Hepatocyte (in vitro differentiated cells): ENCODE data around the gene RUNX1. TPM values are rescaled to one million over a fixed set of nuclear protein-coding genes. Genes with fewer than 3 reads are reported as not detected.
A peak's percentile ranks its signal among the peaks of the same experiment; 100 is the strongest.

Experiments
- DNase-seq: peaks from one replicate; pipeline ENCODE4 v3.0.0-alpha.2; 2016; ENCODE audit warnings: low spot score
- H2AFZ ChIP-seq: fragments of 200-600 bp; sonication (generic); 2 replicates; pipeline ENCODE4 v1.6.0; 2016; ENCODE audit warnings: antibody characterized with exemption, mild to moderate bottlenecking
- H3K27ac ChIP-seq: fragments of 200-600 bp; sonication (generic); 2 replicates; pipeline ENCODE4 v1.5.1; 2016; ENCODE audit warnings: mild to moderate bottlenecking
- H3K27me3 ChIP-seq: fragments of 200-600 bp; sonication (generic); 2 replicates; pipeline ENCODE4 v1.6.1; 2016
- H3K36me3 ChIP-seq: fragments of 200-600 bp; sonication (generic); replicated peaks from 2 replicates; pipeline ENCODE4 v1.5.1; 2016; ENCODE audit warnings: low read depth; ENCODE audit not compliant: insufficient read depth
- H3K4me1 ChIP-seq: fragments of 200-600 bp; sonication (generic); 2 replicates; pipeline ENCODE4 v1.5.1; 2016; ENCODE audit warnings: mild to moderate bottlenecking, moderate library complexity; ENCODE audit not compliant: insufficient read depth
- H3K4me2 ChIP-seq: fragments of 200-600 bp; sonication (generic); 2 replicates; pipeline ENCODE4 v1.6.0; 2016
- H3K4me3 ChIP-seq: fragments of 200-600 bp; sonication (generic); 2 replicates; pipeline ENCODE4 v1.5.1; 2016; ENCODE audit warnings: mild to moderate bottlenecking
- H3K79me2 ChIP-seq: fragments of 200-600 bp; sonication (generic); 2 replicates; pipeline ENCODE4 v1.6.0; 2017; ENCODE audit warnings: mild to moderate bottlenecking
- H3K9me2 ChIP-seq: fragments of 200-600 bp; sonication (generic); replicated peaks from 2 replicates; pipeline ENCODE4 v1.6.0; 2017; ENCODE audit warnings: mild to moderate bottlenecking; ENCODE audit not compliant: insufficient read depth
- H3K9me3 ChIP-seq: fragments of 200-600 bp; sonication (generic); 2 replicates; pipeline ENCODE4 v1.5.1; 2016; ENCODE audit warnings: low read depth, mild to moderate bottlenecking
- H4K20me1 ChIP-seq: fragments of 200-600 bp; sonication (generic); 2 replicates; pipeline ENCODE4 v1.6.0; 2016; ENCODE audit warnings: mild to moderate bottlenecking; ENCODE audit not compliant: insufficient read depth, poor library complexity, severe bottlenecking
- CTCF ChIP-seq: fragments of 200-600 bp; sonication (generic); IDR thresholded peaks from 2 replicates; pipeline ENCODE4 v1.5.1; 2016; ENCODE audit warnings: antibody characterized with exemption, mild to moderate bottlenecking; ENCODE audit not compliant: poor library complexity
- EZH2 ChIP-seq: fragments of 200-600 bp; sonication (generic); IDR thresholded peaks from 2 replicates; pipeline ENCODE4 v1.6.1; 2016; ENCODE audit warnings: antibody characterized with exemption, mild to moderate bottlenecking, borderline replicate concordance
- EZH2phosphoT487 ChIP-seq: fragments of 200-600 bp; sonication (generic); IDR thresholded peaks from one replicate; pipeline ENCODE4 v1.6.1; 2018; ENCODE audit warnings: antibody characterized with exemption, mild to moderate bottlenecking, low read depth, moderate library complexity; ENCODE audit not compliant: unreplicated experiment, severe bottlenecking
- WGBS: methylation state at CpG from one replicate; pipeline ENCODE4 v1.1.6; 2016; ENCODE audit warnings: low lambda C conversion rate; ENCODE audit errors: missing lambda C conversion rate; 5-methylcytosine and 5-hydroxymethylcytosine counted together
- polyA plus RNA-seq: library from polyadenylated mRNA; unstranded; fragments of >200 nt; fragmentation: Nextera tagmentation; extraction: Ambion mirVana; gene quantifications from 2 replicates; pipeline ENCODE4 v1.2.1, GENCODE V29; 2016
- total RNA-seq: library from RNA; depleted of rRNA; stranded (reverse); fragments of >200 nt; gene quantifications from 2 replicates; pipeline ENCODE4 v1.2.3, GENCODE V29; 2014

The RUNX1 gene
- total and polyA plus RNA-seq, 2 experiments from 2014 or later: 8.5 to 10.9 TPM

- Histone ChIP-seq H3K9me2 (no peaks in the 10 kb centered on the region), H3K4me3 (no peak overlapping the region), H3K79me2 (peaks cover 8% of the 10 kb centered on the region), H3K27ac (peak overlapping the region; percentile 94), H3K4me2 (no peak overlapping the region), H2AFZ (no peak overlapping the region), H3K36me3 (no peaks in the 10 kb centered on the region), H3K27me3 (no peaks in the 10 kb centered on the region), H3K4me1 (peaks cover 22% of the 10 kb centered on the region), H3K9me3 (no peaks in the 10 kb centered on the region), H4K20me1 (no peaks in the 10 kb centered on the region)
- no peak for DNase-seq
- 71% methylated on average over 7 of the region's 7 CpGs for WGBS
- no peak for TF ChIP-seq CTCF
- TF ChIP-seq EZH2phosphoT487: no peak
- no peak for TF ChIP-seq EZH2
Observed at GRCh38 chr21:34808569-34809204, 240.4 kb downstream of the RUNX1 start.

- peaks cover 15% of the 10 kb centered on the region for H3K4me1 ChIP-seq
- H3K27ac ChIP-seq: peak overlapping the region; percentile 94
- H3K36me3 ChIP-seq: no peaks in the 10 kb centered on the region
- WGBS: 56% methylated on average over 15 of the region's 15 CpGs
- H3K27me3 ChIP-seq: no peaks in the 10 kb centered on the region
- H4K20me1 ChIP-seq: no peaks in the 10 kb centered on the region
- no peak overlapping the region for H2AFZ ChIP-seq
- no peak overlapping the region for H3K4me2 ChIP-seq
- peaks cover 8% of the 10 kb centered on the region for H3K79me2 ChIP-seq
- DNase-seq: peak; percentile 72
- no peak for TF ChIP-seq EZH2
- TF ChIP-seq CTCF: no peak
- TF ChIP-seq EZH2phosphoT487: no peak
- no peak overlapping the region for H3K4me3 ChIP-seq
- no peaks in the 10 kb centered on the region for H3K9me3 ChIP-seq
- no peaks in the 10 kb centered on the region for H3K9me2 ChIP-seq
Observed at GRCh38 chr21:34807881-34808568, 241.1 kb downstream of the RUNX1 start.

GRCh38 chr21:34807146-34807880 is 241.8 kb downstream of the RUNX1 start:
- H3K4me2 ChIP-seq: no peak overlapping the region
- WGBS: 92% methylated on average over 7 of the region's 7 CpGs
- H3K4me1 ChIP-seq: peaks cover 9% of the 10 kb centered on the region

More at GRCh38 chr21:34807146-34807880, 241.8 kb downstream of the RUNX1 start:
- DNase-seq: peak; percentile 58
- no peaks in the 10 kb centered on the region for H3K9me3 ChIP-seq
- no peaks in the 10 kb centered on the region for H3K27me3 ChIP-seq
- H3K36me3 ChIP-seq: no peaks in the 10 kb centered on the region
- no peaks in the 10 kb centered on the region for H3K9me2 ChIP-seq
- H3K4me3 ChIP-seq: no peak overlapping the region
- no peaks in the 10 kb centered on the region for H4K20me1 ChIP-seq
- H2AFZ ChIP-seq: no peak overlapping the region
- peak overlapping the region; percentile 94 for H3K27ac ChIP-seq
- peaks cover 8% of the 10 kb centered on the region for H3K79me2 ChIP-seq
- TF ChIP-seq CTCF: no peak
- TF ChIP-seq EZH2phosphoT487: no peak
- no peak for TF ChIP-seq EZH2
